ENCODE measurements around the gene PPIAL4G.
"Not testable (repeated sequence)": the region's sequence is repeated elsewhere in the genome, so short reads cannot be mapped to it uniquely, and the experiment has no call there.

- not testable (repeated sequence) for TF ChIP-seq CTCF (IDR thresholded peaks at IDR 0.05; ENCODE audit: poor library complexity); EZH2 (IDR thresholded peaks at IDR 0.05; ENCODE audit: borderline replicate concordance)
Measured at GRCh38 chr1:148532158-148532557, 49.1 kb upstream of the PPIAL4G start.
